H54 (cell line): Measurements from ENCODE around the gene RELN.
"Not testable (repeated sequence)": the region's sequence is repeated elsewhere in the genome, so short reads cannot be mapped to it uniquely, and the experiment has no call there.

Experiments
- DNase-seq: peaks from one replicate; pipeline ENCODE4 v3.0.0; 2011; ENCODE audit warnings: low spot score, mixed read lengths; ENCODE audit not compliant: insufficient read length
- FAIRE-seq: peaks from 3 replicates; lab custom pipeline; 2011; peaks lifted over from hg19 to GRCh38; lab: Jason Lieb, UNC
- POLR2A ChIP-seq: IDR thresholded peaks from 2 replicates; pipeline ENCODE4 v1.6.1; 2011; ENCODE audit warnings: low read depth, mild to moderate bottlenecking, low read length

RELN gene

DNA sequence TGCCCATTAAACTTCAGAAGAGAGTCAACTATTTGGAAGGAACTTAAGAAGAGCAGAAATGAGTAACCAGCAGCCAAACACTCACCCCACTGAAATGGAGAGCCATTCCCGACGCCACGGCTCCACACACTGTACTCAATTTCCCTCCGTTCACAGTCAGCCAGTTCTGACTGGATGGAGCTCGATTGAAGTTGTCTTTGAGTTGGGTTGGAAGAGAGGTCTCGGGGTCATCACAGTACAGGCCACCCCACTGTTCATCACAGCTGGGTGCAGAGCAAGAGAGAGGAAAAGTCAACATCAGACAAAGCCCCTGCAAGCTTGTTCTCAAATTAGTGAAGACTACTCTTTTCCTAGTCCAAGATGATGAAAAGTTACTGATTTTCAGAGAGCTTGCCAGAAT is 467.5 kb downstream of the RELN start:
- DNase-seq, result no peak
- no peak for FAIRE-seq
- no peak for TF ChIP-seq POLR2A

- TF ChIP-seq POLR2A, result no peak
- FAIRE-seq (no peak), DNase-seq (no peak)
These were observed 484.8 kb downstream of the RELN start for GRCh38 chr7:103504505-103505135.

GRCh38 chr7:103501206-103501605 is 488.3 kb downstream of the RELN start:
- TF ChIP-seq POLR2A, result no peak
- FAIRE-seq (no peak), DNase-seq (no peak)

GRCh38 chr7:103499976-103500375 is 489.5 kb downstream of the RELN start:
- DNase-seq, result no peak
- FAIRE-seq, result no peak
- TF ChIP-seq POLR2A, result no peak

GRCh38 chr7:103487419-103487818 is 502.0 kb downstream of the RELN start:
- no peak for DNase-seq

GRCh38 chr7:103486873-103487272 is 502.6 kb downstream of the RELN start:
- FAIRE-seq, result not testable (repeated sequence)

More at GRCh38 chr7:103487419-103487818, 502.0 kb downstream of the RELN start:
- no peak for TF ChIP-seq POLR2A
- no peak for FAIRE-seq

DNA sequence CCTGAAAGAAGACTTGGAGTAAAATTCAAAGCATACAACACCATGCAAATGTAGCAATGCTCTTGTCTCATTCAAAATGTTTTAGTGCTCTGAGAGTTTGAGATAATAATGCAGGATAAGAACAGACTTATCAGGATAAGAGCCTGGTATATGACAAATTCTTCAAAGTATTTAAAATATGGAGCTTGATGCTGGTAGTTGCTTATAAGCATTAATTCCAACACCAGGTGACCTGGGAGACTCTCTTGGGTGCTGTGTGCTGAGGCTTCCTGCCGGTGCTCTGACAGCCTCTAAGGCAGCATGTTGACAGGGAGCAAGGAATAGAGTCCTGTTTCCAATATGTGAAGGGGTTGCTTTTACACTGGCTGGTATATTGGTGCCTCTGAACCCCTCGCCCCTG is 508.7 kb downstream of the RELN start:
- no peak for TF ChIP-seq POLR2A
- no peak for FAIRE-seq
- DNase-seq, result no peak

More at GRCh38 chr7:103486873-103487272, 502.6 kb downstream of the RELN start:
- DNase-seq, result not testable (repeated sequence)

DNA sequence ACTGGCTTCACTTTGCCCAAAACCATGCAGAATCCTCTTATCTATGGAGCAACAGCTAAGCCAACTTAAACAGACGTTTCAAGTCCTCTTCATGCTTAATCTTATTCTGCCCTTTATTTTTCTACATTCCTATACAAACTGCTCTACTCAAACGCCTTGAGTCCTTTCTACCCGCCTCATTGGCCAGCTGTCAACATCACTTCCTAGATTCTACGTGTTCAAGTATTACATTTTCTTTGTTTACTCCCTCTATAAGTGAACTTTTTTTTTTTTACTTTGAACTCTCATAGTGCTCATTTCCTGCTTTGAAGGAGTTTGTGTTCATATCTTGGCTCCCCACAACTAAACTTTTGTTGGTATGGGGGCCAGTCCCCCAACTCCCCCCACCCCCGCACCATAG is 514.5 kb downstream of the RELN start:
- FAIRE-seq (no peak), DNase-seq (no peak)
- no peak for TF ChIP-seq POLR2A

DNA sequence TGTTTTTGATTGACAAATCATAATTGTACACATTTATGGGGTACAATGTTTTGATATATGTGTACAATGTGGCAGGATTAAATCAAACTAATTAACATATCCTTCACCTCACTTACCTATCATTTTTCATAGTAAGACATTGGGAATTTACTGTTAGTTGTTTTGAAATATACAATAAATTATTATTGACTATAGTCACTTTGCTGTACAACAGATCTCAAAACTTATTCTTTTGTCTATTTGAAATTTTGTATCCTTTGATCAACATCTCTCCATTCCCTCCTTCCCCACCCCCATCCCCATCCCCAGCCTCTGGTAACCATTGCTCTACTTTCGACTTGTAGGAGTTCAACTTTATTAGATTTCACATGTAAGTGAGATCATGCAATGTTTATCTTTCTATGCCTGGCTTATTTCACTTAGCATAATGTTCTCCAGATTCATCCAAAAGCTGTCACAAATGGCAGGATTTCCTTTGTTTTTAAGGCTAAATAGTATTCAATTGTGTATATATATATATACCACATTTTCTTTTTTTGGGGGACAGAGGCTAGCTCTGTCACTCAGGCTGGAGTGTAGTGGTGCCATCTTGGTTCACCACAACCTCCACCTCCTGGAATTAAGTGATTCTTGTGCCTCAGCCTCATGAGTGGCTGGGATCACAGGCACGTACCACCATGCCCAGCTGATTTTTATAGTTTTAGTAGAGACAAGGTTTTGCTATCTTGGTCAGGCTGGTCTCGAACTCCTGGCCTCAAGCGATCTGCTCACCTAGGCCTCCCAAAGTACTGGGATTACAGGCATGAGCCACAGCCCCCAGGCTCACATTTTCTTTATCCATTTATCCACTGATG is 520.1 kb downstream of the RELN start:
- FAIRE-seq (no peak), DNase-seq (no peak)
- TF ChIP-seq POLR2A, result no peak

- DNase-seq, result no peak
- no peak for TF ChIP-seq POLR2A
These were observed 522.6 kb downstream of the RELN start for GRCh38 chr7:103466814-103467213.

GRCh38 chr7:103462358-103462757 is 527.1 kb downstream of the RELN start:
- FAIRE-seq (no peak), DNase-seq (no peak)
- no peak for TF ChIP-seq POLR2A

More at GRCh38 chr7:103466814-103467213, 522.6 kb downstream of the RELN start:
- FAIRE-seq, result no peak

GRCh38 chr7:103447073-103447960 is 542.1 kb downstream of the RELN start:
- TF ChIP-seq POLR2A, result no peak
- DNase-seq (peak; percentile 65), FAIRE-seq (peak; percentile 81)

GRCh38 chr7:103446049-103446520 is 543.4 kb downstream of the RELN start, which contains the start of gene SLC26A5:
Gene SLC26A5, minus strand, starts transcription at chr7:103446207. Its CDS starts 24,693 bp downstream, at chr7:103421514.
- no peak for TF ChIP-seq POLR2A
- no peak for DNase-seq
- no peak for FAIRE-seq
